ENCODE results near the gene PTPRD. TPM values are rescaled to one million over a fixed set of nuclear protein-coding genes. Genes with fewer than 3 reads are reported as not detected.

Gene PTPRD
- total and polyA plus RNA-seq, 2 donors (not counting 1 experiment from before 2014, with no cell fraction given) = not detected

DNA sequence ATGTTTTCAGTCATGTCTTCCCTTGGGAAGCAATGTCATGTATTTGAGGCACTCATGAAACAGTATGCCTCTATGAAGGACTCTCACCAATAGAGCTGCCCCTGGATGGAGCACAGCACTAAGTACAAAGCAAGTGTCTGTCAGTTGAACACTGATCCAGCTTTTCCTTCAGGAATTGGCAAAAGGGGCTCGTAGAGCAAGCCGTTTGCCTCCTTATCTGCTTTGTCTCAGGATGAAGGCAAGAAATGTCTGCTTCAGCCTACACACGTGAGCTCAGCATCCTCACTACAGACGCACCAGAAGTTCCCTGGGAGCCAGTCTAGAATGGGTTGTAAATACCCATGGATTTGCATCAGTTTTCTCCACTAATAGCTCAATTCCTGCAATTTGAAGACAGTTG lies 2070.3 kb downstream of the PTPRD start:
- Histone ChIP-seq H3K27ac (ENCODE audit: low read length in 2 of 2) (no peak overlapping the region), H3K4me2 (replicated peaks; ENCODE audit: low read depth, low read length, poor library complexity, severe bottlenecking) (no peak overlapping the region), H3K9ac (ENCODE audit: low read length) (no peak overlapping the region), H3K9me3 (ENCODE audit: control extremely low read depth in 1 of 3, control insufficient read depth in 2 of 3, insufficient read depth in 1 of 3, low read length in 2 of 3) (no peaks in the 10 kb centered on the region), H3K27me3 (replicated peaks in 1 of 4; ENCODE audit: control extremely low read depth in 1 of 4, control insufficient read depth in 3 of 4, insufficient read depth in 4 of 4, low read length in 3 of 4) (no peaks in the 10 kb centered on the region), H3K79me2 (ENCODE audit: control insufficient read depth, insufficient read depth, low read length) (no peaks in the 10 kb centered on the region), H3K36me3 (replicated peaks in 1 of 2; ENCODE audit: control extremely low read depth in 1 of 2, control insufficient read depth in 1 of 2, extremely low read depth in 1 of 2, insufficient read depth in 2 of 2, low read length in 1 of 2) (no peaks in the 10 kb centered on the region), H3K4me1 (ENCODE audit: control insufficient read depth in 2 of 2, insufficient read depth in 2 of 2, low read length in 2 of 2) (no peaks in the 10 kb centered on the region), H4K20me1 (ENCODE audit: control insufficient read depth, insufficient read depth, low read length, poor library complexity, severe bottlenecking) (no peaks in the 10 kb centered on the region), H2AFZ (ENCODE audit: insufficient read depth, low read depth, low read length, poor library complexity, severe bottlenecking) (no peak overlapping the region), H3K4me3 (ENCODE audit: control extremely low read depth in 1 of 5, extremely low read depth in 1 of 5, insufficient read depth in 1 of 5, low read depth in 2 of 5, low read length in 4 of 5) (no peak overlapping the region)
- DNase-seq = no peak
- no peak overlapping the region for H3K4me3 Mint-ChIP-seq
- no peaks in the 10 kb centered on the region for H3K9me3 Mint-ChIP-seq (ENCODE audit: insufficient read depth)
- intact Hi-C loops (cut with micrococcal nuclease) = no loop called here
- ATAC-seq (ENCODE audit: low read depth) = no peak
- TF ChIP-seq, protein P1, sequence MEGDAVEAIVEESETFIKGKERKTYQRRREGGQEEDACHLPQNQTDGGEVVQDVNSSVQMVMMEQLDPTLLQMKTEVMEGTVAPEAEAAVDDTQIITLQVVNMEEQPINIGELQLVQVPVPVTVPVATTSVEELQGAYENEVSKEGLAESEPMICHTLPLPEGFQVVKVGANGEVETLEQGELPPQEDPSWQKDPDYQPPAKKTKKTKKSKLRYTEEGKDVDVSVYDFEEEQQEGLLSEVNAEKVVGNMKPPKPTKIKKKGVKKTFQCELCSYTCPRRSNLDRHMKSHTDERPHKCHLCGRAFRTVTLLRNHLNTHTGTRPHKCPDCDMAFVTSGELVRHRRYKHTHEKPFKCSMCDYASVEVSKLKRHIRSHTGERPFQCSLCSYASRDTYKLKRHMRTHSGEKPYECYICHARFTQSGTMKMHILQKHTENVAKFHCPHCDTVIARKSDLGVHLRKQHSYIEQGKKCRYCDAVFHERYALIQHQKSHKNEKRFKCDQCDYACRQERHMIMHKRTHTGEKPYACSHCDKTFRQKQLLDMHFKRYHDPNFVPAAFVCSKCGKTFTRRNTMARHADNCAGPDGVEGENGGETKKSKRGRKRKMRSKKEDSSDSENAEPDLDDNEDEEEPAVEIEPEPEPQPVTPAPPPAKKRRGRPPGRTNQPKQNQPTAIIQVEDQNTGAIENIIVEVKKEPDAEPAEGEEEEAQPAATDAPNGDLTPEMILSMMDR (IDR thresholded peaks at IDR 0.05) = no peak
- no peak for TF ChIP-seq EZH2 (IDR thresholded peaks at IDR 0.05; ENCODE audit: borderline replicate concordance, insufficient read depth, low read depth, low read length, poor library complexity, severe bottlenecking)
- H3K27ac Mint-ChIP-seq = no peak overlapping the region
- ChIA-PET POLR2A (no interaction called here), CTCF (no interaction called here)
- WGBS (ENCODE audit: insufficient coverage) = 75% methylated on average over 2 of the region's 4 CpGs
- H3K4me1 Mint-ChIP-seq = no peaks in the 10 kb centered on the region
- no peaks in the 10 kb centered on the region for H3K27me3 Mint-ChIP-seq

GRCh38 chr9:8539681-8540197 lies 2073.1 kb downstream of the PTPRD start:
- Mint-ChIP-seq H3K4me1 (no peaks in the 10 kb centered on the region), H3K27ac (no peak overlapping the region), H3K27me3 (no peaks in the 10 kb centered on the region), H3K4me3 (no peak overlapping the region), H3K9me3 (ENCODE audit: insufficient read depth) (no peaks in the 10 kb centered on the region)
- Histone ChIP-seq H3K27me3 (replicated peaks in 1 of 4; ENCODE audit: control extremely low read depth in 1 of 4, control insufficient read depth in 3 of 4, insufficient read depth in 4 of 4, low read length in 3 of 4) (no peaks in the 10 kb centered on the region), H3K36me3 (replicated peaks in 1 of 2; ENCODE audit: control extremely low read depth in 1 of 2, control insufficient read depth in 1 of 2, extremely low read depth in 1 of 2, insufficient read depth in 2 of 2, low read length in 1 of 2) (no peaks in the 10 kb centered on the region), H3K4me2 (replicated peaks; ENCODE audit: low read depth, low read length, poor library complexity, severe bottlenecking) (no peak overlapping the region), H3K9me3 (ENCODE audit: control extremely low read depth in 1 of 3, control insufficient read depth in 2 of 3, insufficient read depth in 1 of 3, low read length in 2 of 3) (no peaks in the 10 kb centered on the region), H2AFZ (ENCODE audit: insufficient read depth, low read depth, low read length, poor library complexity, severe bottlenecking) (no peak overlapping the region), H3K4me3 (ENCODE audit: control extremely low read depth in 1 of 5, extremely low read depth in 1 of 5, insufficient read depth in 1 of 5, low read depth in 2 of 5, low read length in 4 of 5) (no peak overlapping the region), H3K9ac (ENCODE audit: low read length) (no peak overlapping the region), H3K79me2 (ENCODE audit: control insufficient read depth, insufficient read depth, low read length) (no peaks in the 10 kb centered on the region), H3K4me1 (ENCODE audit: control insufficient read depth in 2 of 2, insufficient read depth in 2 of 2, low read length in 2 of 2) (no peaks in the 10 kb centered on the region), H3K27ac (ENCODE audit: low read length in 2 of 2) (no peak overlapping the region), H4K20me1 (ENCODE audit: control insufficient read depth, insufficient read depth, low read length, poor library complexity, severe bottlenecking) (no peaks in the 10 kb centered on the region)
- TF ChIP-seq, protein P1 (IDR thresholded peaks at IDR 0.05) = no peak
- TF ChIP-seq EZH2 (IDR thresholded peaks at IDR 0.05; ENCODE audit: borderline replicate concordance, insufficient read depth, low read depth, low read length, poor library complexity, severe bottlenecking) = no peak
- ChIA-PET POLR2A (no interaction called here), CTCF (no interaction called here)
- WGBS (ENCODE audit: insufficient coverage) = 83% methylated on average over 1 of the region's 5 CpGs
- DNase-seq (no peak), ATAC-seq (ENCODE audit: low read depth) (no peak)
- intact Hi-C loops (cut with micrococcal nuclease) = no loop called here

Data from B cell (primary cell).